HPDE6-E6E7 (cell line): ENCODE results near the gene NSMF.

Experiments
- DNase-seq: peaks from one replicate; pipeline ENCODE4 v3.0.0; 2011; ENCODE audit warnings: missing footprints; ENCODE audit errors: extremely low spot score

NSMF gene

GRCh38 chr9:137491735-137492432 is 32.8 kb upstream of the NSMF start:
- no peak for DNase-seq

- DNase-seq, result no peak
Observed at GRCh38 chr9:137490532-137491186, 31.5 kb upstream of the NSMF start.

- DNase-seq, result no peak
Observed at GRCh38 chr9:137488906-137489305, 29.8 kb upstream of the NSMF start.

- no peak for DNase-seq
Observed at GRCh38 chr9:137488327-137488653, 29.2 kb upstream of the NSMF start.

GRCh38 chr9:137487454-137488326 is 28.6 kb upstream of the NSMF start:
- DNase-seq, result no peak

GRCh38 chr9:137486545-137487453 is 27.7 kb upstream of the NSMF start:
- DNase-seq, result no peak

GRCh38 chr9:137486141-137486490 is 27.0 kb upstream of the NSMF start:
- no peak for DNase-seq

- no peak for DNase-seq
Observed at GRCh38 chr9:137485343-137486140, 26.4 kb upstream of the NSMF start.

GRCh38 chr9:137484551-137485315 is 25.6 kb upstream of the NSMF start:
- DNase-seq, result no peak

- peak; percentile 60 for DNase-seq
Observed at GRCh38 chr9:137482094-137482781, 23.1 kb upstream of the NSMF start.

- DNase-seq, result no peak
Observed at GRCh38 chr9:137480686-137481683, 21.9 kb upstream of the NSMF start.

GRCh38 chr9:137479892-137480685 is 21.0 kb upstream of the NSMF start:
- no peak for DNase-seq

GRCh38 chr9:137478962-137479861 is 20.1 kb upstream of the NSMF start:
- no peak for DNase-seq

- no peak for DNase-seq
Observed at GRCh38 chr9:137478613-137478961, 19.5 kb upstream of the NSMF start.

GRCh38 chr9:137477778-137478612 is 18.9 kb upstream of the NSMF start:
- DNase-seq, result no peak

- no peak for DNase-seq
Observed at GRCh38 chr9:137476856-137477255, 17.7 kb upstream of the NSMF start.
